T1000 (cell line): ENCODE results near the gene HELB.

Experiments
- DNase-seq: peaks from one replicate; lab custom pipeline; 2025; ENCODE audit warnings: mixed read lengths; lab: John Stamatoyannopoulos, UW

The HELB gene

GRCh38 chr12:66361703-66362102 is 59.4 kb downstream of the HELB start:
- DNase-seq, result no peak

- DNase-seq, result no peak
Measured at GRCh38 chr12:66365718-66366490, 63.6 kb downstream of the HELB start.

GRCh38 chr12:66367015-66367667 is 64.8 kb downstream of the HELB start:
- DNase-seq, result no peak

- no peak for DNase-seq
Measured at GRCh38 chr12:66371982-66372381, 69.7 kb downstream of the HELB start.

- DNase-seq, result no peak
Measured at GRCh38 chr12:66375560-66375959, 73.3 kb downstream of the HELB start.

- no peak for DNase-seq
Measured at GRCh38 chr12:66379616-66380015, 77.3 kb downstream of the HELB start.

GRCh38 chr12:66380769-66381535 is 78.7 kb downstream of the HELB start:
- DNase-seq, result no peak

- DNase-seq, result no peak
Measured at GRCh38 chr12:66387117-66387516, 84.8 kb downstream of the HELB start.
